NCI-H1092 (cell line): ENCODE data around the gene STX2.
"Not testable (repeated sequence)": the region's sequence is repeated elsewhere in the genome, so short reads cannot be mapped to it uniquely, and the experiment has no call there.

Experiments used
- DNase-seq: peaks from one replicate; lab custom pipeline; 2025; lab: John Stamatoyannopoulos, UW

STX2 gene

DNA sequence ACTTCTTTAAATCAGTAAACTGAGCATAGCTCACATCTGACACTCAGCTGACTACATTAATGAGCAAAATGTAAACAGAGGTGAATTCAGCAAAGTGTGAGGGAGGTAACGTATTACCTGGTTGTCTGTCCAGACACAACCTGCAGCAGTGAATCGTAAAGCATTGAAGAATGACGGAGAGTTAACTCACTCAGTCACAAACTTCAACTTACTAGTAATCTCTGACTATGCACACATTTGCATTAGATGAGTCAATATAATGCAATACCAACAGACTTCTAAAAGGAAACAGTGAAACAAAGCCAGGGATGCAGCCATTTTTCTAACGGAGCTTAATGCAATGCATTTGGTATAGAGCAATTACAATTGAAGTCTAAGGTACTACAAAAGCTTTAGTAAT, 40.0 kb downstream of the STX2 start:
- no peak for DNase-seq

DNA sequence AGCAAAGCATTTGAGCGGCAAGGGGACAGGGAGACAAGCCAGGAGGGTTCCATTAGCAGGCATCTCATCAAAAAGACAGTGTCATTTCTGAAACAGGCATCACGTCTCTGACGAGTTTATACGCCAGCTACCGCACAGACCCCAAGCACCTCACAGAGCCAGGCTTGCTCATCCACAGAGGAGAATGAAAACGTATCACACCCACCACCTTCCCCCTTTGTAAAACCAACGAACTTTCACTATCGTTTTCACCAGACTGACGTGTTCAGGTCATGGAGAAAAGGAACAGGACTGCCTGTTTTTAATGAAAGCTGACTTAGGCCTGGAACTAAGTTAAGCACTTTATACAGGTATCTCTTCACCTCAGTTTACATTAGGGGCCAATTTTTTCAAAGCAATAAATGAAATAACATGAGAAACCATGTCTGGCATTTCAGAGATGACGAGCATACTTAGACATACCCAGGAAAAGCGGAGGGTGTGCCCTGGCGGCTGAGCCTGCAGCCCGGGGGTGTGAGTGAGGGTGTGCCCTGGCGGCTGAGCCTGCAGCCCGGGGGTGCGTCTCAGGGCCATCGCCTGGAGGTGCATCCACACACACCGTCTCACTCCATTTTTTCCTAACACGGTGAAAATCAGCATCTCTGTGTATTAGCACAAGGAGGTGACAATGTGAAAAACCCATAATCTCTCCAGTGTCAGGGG, 41.9 kb downstream of the STX2 start:
- no peak for DNase-seq

DNA sequence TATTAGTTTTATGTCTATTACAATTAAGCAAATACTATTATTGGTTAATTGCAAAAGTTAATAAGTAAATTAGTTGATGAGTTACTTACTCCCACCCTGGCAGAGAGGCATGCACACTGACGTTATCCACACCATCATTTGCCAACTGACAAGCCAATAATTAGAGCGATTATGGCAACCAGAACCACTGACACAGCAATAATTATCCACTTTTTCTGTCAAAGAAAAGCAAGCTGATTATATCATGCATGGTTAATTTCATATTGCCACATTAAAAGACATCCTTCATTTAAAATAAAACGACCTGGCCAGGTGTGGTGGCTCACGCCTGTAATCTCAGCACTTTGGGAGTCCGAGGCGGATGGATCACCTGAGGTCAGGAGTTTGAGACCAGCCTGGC, 43.1 kb downstream of the STX2 start:
- no peak for DNase-seq

DNA sequence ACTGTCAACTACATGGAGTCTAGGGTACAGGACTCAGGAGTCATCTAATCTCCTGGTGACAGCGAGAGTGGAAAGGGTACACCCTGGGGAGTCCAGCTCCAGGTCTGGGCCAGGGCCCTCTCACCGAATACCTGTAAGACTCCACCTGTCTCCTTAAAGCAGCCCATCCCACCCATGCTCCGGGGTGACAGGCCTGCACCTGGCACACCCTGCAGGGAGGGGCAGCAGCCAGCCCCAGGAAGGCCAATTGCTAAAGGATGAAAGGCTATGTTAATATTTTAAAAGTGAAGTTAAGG, 45.5 kb downstream of the STX2 start:
- no peak for DNase-seq

DNA sequence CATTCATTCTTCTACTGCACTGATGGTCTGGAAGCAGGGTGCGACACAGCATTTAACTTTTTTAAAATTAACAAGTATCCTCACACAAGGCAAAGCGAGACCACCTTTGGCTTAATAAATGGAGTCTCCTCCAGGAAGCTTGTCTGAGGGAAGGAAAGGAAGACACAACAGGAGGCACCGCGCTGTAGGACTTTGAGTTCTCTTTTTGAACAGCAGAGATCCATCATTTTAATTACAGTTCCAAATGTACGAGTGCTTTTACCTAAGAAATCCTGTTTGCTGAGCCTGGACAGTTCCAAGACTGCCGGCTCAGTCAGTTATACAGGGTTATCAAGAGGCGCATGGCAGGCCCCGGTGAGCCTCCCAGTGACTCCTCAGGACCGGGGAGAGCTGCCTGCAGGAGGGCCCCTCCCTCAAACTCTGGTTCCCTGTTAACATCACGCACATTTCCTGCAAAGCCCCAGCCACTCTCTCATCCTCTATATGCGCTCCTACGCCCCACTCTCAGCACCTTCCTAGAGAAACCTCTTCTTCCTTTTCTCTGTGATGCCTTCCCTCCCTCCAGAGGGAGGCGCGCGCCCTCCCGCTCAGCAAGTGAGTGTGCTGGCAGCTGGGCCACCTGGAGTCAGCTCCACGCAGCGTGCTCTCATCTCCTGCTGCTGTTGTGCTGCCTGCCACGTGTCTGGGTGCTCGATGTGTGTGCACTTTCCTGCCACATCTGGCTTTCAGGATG, 46.1 kb downstream of the STX2 start:
- no peak for DNase-seq

DNA sequence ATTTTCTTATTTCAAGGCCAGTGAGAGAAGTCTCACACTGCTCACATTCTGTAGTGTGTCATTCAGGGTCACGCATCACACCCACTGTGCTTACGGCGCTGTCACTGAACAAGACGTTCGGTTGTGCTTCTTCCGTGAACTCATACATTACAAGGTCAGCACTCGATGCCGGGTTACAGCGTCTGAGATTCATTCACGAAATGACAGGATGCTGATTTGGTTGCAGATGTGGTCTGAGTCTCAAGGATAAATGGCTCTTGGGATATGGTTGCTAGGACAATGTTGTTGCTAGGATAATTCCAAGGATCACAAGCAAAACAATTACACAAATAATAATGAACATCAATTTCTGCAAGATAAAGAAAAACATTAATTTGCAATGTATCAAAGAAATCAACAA, 47.4 kb downstream of the STX2 start:
- no peak for DNase-seq

DNA sequence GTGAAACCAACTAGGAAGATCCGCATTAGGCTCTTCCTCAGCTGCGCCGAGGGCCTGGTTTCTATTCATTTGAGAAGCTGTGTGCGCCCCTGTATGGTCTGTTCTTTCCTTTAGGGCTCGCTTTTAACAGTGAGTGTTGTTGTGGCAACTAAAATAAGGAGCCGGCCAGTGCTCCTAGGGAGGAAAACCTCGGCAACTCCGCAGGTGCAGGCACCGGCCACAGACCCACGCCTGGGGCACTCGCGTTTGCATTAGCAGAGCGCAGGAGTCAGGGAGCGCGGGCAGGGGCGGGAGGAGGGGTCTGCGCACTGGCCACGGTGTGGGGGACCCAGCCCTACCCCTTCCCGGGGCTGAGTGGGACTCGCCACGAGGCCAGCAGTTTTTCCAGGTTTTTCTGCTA, 50.5 kb downstream of the STX2 start:
- DNase-seq, result no peak

DNA sequence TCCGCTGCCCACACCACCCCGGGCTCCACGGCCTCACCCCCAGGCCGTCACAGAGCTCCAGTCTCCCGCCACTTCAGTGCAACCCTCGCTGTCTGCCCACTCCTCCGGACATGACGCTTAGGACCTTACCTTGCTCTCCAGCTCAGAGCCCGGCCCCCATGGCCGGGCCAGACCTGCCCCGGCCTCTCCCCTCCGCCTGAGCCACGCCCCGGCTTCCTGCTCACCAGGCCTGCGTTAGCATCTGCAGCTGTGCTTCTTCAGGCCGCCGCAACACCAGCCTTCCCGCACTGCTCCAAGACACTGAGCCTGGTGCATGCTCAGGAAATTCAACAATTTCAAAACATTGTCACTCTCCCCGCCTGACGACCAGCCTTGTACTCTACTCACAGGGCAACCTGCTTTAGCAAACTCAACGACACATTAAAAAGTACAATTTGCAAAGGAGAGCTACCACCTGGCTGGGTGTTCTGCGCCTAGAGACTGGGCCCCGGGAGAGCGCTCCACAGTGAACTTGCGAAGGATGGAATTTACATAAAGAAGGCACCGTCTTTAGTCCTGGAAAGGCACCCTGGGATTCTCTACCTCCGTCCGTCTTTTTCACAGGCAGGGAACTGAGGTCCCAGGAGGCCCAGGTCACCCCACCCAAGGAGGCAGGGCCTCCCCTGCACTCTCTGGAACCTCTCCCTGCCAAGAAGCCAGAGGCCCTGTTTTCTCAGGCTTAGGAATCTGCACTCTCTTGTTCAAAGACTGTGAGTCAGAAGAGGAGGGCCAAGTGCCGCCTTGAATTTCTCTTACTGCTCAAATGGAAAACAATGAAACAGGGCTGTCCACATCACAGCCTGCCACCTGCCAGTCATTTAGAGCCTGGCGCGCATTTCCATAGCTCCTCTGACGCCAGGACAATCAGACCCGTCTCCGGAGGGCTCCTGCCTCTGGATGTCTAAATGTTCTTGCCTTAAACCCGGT, 51.3 kb downstream of the STX2 start:
- DNase-seq, result no peak

DNA sequence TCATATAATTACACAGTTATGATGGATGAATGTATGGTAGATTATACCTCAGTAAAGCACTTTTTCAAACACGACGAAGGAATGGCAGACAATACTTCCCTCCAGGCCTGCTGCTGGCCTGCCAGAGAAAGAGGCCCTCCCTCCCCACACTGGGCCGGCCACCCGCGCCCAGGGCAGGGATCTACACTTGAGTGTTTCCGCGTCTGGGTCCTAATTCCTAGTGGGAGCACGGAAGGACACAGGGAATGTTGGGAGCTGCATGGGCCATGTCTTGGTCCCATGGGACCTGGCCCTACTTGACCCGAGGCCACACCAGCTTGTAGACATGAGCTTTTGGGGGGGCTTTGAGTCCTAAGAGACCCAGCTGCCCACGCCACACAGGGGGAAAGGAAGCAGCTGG, 52.0 kb downstream of the STX2 start:
- no peak for DNase-seq

DNA sequence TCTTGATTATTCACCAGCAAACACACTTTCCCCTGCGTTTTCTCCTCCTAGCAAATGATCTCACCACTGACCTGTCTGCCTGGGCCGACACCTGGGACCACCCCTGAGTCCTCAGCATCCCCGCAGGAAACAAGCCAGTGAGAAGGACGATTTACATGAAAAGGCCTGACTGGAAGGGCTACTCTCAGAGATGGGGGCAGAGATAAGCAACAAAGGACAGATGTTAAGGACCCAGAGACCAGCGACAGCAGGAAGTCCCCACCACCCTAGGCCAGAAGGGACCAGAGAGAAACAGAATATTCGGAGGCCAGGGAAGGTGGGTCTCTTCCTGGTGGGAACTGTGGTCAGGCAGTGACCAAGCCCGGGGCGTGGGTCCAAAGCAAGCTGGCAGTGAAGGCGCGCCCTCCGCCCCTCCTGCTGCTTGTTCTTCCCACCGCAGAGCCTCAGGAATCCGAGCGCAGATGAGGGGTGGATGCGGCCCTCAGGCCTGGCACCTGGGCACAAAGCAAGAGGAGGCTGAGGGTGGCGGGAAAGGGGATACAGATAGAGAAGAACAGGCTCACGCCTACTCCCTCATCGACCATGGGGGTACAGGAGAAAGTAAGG, 55.8 kb downstream of the STX2 start:
- no peak for DNase-seq

DNA sequence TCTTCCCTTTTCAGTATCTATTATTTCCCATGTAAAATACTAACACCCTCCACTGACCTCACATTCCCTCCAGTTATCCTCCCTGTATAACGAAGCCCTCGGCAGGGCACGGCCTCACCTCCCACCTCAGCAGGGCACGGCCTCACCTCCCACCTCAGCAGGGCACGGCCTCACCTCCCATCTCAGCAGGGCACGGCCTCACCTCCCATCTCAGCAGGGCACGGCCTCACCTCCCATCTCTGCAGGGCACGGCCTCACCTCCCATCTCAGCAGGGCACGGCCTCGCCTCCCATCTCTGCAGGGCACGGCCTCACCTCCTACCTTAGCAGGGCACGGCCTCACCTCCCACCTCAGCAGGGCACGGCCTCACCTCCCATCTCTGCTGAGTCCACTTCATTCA, 56.8 kb downstream of the STX2 start:
- not testable (repeated sequence) for DNase-seq

DNA sequence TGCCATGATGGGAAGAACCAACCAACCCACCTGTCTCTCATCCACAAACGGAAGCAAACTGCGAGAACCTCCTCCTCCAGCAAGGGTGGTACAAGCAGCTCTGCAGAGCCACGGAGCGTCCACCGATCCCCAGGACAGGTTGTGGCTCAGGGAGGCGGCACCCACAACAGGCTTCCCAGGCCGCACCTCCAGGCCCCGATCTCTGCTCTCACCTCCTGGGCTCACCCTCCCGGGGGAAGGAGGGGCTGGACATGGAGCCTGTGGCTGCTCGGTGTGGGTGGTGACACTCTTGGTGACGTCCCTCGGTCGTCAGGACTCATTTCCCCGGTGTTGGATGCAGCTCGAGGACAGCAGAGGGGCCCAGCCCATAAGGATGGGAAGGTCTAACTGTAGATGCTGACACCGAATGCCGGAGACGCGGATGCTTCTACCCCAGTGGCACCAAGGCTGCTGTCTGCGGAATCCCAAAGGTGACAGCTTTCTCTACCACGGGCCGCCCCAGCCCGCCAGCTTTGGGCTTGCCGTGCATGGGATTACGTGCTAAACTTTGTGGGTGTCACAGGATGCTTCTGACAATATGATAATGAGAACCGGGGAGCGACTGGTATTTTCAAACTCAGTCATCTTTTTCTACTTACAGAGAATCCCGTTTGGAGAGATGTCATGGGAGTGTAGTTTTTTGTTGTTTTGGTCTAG, 58.0 kb downstream of the STX2 start:
- no peak for DNase-seq

DNA sequence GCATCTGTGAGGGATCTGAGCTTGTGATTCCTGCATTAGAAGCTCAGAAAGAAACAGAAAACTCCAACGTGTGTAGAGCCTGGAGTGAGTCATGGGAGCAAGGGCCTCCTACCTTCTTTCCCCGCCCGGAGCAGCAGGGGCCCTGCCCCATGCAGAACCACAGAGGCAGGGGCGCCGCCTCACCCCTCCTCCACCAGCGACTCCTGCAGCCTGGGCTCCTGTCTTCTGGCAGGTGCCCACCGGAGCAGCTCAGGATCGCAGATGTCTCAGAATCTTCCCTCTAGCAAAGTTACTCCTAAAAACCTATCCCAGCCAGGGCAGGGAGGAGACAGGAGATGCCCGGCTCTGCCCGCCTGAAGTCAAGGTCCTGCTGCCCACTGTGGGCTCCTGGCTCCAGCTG, 58.7 kb downstream of the STX2 start:
- no peak for DNase-seq

DNA sequence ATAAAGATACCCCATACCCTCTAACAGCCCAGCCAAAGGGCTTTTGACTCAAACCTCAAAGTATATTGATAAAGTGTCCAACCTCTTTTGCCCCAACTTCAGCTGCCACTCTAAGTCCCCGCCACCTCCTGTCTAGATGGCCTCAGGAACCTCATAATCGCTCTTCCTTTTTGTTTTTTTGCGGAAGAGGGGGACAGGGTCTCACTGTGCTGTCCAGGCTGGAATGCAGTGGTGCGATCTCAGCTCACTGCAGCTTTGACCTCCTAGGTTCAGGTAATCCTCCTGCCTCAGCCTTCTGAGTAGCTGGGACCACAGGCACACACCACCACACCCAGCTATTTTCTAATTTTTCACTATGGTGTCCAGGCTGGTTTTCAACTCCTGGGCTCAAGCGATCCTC, 60.3 kb downstream of the STX2 start:
- no peak for DNase-seq

DNA sequence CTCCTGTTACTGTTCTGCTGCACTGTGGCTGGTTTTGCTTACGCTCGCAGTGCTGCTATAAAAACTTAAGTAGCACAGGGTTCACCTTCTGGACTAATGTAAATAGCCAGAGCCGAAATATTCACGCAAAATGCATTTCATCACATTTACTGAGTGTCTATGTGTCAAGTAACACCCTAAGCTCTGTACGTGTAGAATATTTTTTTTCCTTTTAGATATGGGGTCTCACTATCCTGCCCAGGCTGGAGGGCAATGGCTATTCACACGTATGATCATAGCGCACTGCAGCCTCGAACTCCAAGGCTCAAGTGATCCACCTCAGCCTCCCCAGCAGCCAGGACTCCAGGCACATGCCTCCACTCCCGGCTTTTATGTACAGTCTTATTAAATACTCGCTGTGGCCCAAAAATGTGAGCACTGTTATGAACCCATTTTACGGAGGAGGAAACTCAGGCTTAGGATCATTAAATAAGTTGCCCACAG, 62.2 kb downstream of the STX2 start:
- no peak for DNase-seq

DNA sequence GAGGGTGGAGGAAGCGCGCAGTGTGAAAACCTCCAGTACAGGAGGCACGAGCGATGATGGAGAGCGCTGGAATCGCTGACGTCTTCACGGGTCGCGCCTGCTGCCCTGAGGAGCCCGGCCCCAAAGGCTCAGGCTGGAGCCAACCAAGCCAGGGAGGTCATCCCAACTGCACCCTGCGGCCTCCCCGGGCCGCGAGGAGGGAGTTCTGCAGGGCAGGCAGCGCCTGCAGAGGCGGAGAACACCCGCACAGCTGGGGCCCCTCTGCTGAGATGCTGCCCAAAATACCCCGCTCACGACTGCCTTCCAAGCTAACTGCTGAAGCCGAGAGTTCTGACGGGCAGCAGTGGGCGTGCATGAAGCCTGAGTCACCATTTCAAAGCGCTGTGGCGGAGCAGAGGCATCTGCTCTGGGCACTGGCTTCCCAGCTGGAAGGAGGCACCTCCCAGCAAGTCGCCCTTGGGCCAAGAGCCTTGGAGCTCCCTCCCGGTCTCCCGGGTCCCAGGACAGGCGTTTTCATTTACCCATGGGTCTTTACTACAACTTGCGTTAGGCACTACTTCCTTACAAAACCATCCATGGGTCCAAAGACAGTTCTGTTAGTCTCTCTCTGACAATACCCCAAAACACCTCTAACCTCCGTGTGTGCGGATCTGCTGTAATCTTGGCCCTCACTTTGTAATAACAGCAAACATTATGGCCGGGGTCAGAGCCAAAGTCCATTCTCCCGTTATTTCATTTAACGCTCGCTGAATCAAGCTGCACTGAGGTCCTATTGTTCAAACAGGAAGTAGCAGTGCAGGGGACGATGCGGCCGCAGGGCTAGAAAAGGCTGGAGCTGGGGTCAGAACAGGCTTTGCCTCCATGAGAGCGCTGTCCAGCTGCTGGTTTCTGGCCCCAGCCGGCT, 62.8 kb downstream of the STX2 start:
- no peak for DNase-seq

DNA sequence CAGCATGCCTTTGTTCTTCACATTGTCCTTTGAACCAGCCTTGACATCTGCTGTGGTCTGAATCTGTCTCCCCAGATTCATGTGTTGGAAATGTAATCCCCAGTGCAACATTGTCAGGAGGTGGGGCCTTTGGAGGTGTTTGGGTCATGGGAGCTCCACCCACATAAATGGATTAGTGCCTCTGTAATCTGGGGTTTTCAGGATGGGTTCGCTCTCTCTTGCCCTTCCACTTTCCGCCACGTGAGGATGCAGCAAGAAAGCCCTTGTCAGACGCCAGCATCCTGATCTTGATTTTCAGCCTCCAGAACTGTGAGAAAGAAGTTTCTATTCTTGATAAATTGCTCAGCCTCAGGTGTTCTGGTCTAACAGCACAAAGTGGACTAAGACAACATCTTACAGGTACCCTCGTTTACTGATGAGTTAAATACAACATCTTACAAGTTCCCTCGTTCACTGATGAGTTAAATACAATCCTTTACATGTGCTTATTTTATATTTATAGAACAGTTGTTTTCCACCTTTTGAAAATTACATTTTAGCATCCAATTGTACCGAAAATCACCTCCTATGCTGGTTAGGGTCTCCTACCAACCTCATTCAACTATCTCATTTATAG, 68.5 kb downstream of the STX2 start:
- no peak for DNase-seq

DNA sequence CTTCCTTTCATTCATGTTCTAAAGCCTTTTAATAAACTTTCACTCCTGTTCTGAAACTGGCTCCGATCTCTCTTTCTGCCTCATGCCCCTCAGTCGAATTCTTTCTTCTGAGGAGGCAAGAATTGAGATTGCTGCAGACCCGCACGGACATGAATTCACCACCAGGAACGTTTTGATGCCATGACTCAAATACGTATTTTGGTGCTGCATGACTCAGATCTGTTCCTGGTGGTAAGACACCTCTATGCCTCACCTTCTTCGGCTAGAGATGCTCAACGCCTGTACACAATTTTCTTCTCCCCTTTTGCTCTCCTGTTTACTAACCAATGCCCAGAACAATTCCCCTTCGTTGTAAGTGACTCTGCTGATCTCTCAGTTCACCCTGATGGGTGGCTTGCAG, 70.9 kb downstream of the STX2 start:
- no peak for DNase-seq

DNA sequence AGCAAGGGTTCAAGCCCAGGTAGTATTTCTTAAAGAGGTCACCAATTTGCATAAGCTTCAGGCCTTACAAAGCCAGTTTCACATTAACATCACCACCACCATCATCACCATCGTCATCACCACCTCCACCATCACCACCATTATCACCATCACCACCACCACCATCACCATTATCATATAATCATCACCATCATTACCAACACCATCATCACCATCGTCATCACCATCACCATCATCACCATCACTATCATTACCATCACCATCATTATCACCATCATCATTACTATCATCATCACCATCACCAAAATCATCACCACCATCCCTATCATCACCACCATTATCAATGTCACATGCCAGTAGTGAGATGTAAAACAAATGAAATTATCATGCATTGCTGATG, 72.6 kb downstream of the STX2 start:
- no peak for DNase-seq

DNA sequence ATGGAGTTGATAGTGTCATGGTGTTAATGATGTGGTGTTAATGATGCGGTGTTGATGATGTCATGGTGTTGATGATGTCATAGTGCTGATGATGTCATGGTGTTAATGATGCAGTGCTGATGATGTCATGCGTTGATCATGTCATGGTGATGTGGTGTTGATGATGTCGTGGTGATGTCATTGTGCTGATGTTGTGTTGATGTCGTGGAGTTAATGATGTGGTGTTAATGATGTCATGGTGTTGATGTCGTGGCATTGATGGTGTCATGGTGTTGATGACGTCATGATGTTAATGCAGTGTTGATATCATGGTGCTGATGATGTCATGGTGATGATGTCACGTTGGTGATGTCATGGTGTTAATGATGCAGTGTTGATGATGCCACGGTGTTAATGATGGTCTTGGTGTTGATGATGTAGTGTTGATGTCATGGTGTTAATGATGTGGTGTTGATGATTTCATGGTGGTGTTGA, 73.8 kb downstream of the STX2 start:
- no peak for DNase-seq
